ENCODE measurements around the gene ELL3. TPM values are rescaled to one million over a fixed set of nuclear protein-coding genes. Genes with fewer than 3 reads are reported as not detected.
"Not testable (repeated sequence)": the region's sequence is repeated elsewhere in the genome, so short reads cannot be mapped to it uniquely, and the experiment has no call there.

The ELL3 gene
- total RNA-seq, 1 donor from 2014 or later = 8.5 TPM

DNA sequence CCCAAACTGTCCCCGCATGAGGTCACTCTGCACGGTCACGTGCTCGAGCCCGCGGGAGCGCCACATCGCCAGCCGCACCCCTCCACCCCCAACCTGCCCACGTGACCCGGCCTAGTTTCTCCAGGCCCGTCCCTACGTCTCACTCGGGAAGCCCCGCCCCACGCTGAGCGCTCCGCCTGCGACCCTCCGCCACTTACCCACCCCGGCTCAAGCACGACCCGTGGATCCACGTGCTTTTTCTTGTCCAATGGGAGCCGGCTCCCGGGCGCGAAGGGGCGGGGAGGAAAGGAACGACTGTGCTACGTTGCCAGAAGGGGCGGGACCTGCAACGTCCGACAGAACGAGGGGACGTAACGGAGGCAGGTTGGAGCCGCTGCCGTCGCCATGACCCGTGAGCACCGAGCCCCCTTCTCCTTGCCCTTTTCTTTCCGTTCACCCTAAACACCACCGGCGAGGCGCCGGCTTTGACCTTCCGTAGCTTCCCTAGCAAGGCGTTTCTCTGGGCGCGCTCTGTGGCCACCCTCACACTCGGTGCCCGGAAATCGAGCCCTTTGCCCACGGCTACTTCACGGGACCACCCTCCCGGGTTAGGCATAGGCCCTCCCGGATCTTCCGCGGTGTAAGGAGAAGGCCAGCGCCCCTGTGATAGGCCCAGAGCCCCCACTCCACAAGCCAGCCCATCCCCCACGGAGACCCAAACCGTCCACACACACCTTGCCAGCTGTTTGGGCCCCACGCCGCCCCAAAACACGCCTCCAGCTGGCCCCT lies 15.4 kb upstream of the ELL3 start, which contains the start of gene SERF2:
SERF2 (plus strand) TSS at position 328 of the 768 bp plus-strand sequence; CDS start at position 385, 57 bp downstream.
- peak; percentile 100 for DNase-seq (ENCODE audit: low spot score)

DNA sequence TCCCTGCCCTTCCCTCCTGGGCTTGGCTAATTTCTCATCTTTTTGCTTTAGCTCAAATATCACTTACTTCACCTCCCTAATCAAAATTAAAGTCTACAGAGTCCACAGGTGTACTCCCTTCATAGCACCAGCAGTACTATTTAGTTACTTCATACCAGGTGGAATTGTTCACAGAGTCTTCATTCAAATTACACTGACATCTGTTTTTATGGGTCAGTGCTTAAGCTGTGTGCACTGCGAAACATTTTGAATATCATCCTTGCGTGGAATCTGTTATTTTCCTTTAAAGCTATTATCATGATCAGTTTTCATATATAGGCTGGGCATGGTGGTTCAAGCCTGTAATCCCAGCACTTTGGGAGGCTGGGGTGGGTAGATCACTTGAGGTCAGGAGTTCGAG lies 12.6 kb upstream of the ELL3 start:
- DNase-seq (ENCODE audit: low spot score) = no peak

DNA sequence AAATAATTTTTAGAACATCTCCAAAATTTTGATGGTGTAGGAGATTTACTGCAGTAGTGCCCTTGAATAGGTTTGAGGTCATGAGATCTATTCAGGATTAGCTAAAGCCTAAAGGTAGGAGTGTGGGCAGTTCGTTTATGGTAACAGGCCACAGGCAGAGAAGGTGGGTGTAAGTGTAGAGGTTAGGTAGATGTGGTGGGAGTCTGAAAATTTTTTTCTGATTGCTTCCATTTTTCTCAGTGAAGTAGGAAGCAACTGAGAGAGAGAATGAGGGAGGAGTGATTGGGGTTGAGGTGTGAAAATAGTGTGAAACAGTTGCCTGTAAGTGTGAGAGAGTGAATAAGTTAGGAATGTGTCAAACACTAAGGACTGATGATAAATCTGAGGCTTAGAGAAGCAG lies 2.2 kb upstream of the ELL3 start:
- DNase-seq (ENCODE audit: low spot score) = no peak

DNA sequence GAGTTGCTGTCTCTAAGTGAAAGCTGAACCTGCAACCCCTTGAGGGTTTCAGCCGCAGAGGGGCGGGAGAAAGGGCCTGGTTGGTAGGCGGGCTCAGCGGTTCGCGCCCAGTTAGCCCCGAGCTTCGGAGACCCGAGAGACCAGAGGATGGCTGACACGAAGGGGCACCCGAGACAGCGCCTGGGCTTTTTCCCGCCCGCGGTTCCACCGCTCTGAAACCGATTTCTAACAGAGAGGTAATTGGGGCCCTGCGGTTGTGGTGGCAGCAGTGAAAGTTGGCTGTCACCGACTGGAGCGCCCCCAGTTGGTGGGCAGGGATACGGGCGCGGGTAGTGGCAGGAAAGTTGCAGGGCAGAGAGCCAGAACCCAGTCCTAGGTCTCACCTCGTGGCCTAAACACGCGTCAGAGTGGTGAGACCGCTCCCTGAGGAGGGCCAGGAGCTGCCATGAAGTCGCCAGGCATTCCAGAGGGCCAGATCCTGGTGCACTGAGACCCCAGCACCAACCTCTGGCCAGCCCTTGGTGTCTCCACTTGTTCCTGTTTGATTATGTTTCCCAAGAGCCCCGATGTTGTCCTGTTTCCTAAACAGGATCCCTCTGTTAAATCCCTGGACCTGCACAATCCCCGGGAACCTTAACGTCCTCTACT lies 625 bp upstream of the ELL3 start:
- peak; percentile 78 for DNase-seq (ENCODE audit: low spot score)

DNA sequence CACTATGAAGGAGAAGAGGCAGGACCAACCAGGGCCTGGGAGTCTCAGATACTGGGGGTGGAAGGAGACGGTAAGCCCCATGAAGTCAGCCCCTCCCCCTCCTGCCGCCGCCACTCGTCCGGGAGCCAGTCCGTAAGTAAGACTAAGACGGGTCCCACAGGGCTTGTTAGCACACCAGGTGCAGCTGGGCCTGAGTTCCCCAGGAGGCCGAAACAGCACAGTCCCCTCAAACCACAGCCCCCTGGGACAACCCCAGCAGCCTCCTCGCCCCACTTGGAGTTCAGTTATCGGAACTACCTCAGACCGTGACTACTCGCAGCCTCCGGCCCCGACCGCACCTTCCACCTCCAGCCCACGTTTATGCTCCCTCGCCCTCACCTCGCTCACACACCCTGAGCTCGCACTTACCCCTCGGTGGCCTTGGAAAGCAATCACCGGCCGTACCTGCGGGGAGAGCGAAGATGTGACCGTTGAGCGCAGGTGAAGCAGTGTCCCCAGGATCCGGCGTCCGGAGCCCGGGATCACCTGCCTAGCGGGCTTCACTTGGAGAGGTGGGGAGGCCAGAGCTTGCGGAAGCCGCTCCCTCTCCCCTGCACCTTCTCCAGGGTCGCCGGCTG lies 557 bp downstream of the ELL3 start:
- DNase-seq (ENCODE audit: low spot score) = peak; percentile 27

DNA sequence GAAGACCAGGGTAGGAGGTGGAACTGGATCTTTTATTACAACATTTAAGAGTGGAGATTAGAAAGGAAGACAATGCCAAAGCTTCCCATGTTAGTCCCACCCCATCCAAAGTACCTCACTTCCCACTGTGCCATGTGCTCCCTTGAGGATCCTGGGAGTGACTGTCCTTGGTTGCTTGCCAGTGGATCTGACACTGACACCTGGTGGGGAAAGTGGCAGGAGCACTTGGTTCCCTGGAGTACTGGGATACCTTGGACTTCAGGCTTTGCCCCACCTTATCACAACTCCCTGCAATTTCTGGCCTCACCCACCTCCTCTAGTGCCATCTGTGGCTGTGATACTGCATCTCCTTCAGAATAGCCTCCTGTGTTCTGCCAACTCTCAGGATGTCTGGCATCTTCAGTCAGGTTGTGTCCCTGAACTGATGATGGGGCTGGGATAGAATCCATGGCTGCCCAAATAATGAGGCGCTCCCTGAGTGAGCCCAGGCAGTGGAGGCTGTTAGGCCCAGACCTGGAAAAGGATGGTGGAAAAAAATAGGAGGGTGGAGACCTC lies 1.3 kb downstream of the ELL3 start:
- peak; percentile 71 for DNase-seq (ENCODE audit: low spot score)

DNA sequence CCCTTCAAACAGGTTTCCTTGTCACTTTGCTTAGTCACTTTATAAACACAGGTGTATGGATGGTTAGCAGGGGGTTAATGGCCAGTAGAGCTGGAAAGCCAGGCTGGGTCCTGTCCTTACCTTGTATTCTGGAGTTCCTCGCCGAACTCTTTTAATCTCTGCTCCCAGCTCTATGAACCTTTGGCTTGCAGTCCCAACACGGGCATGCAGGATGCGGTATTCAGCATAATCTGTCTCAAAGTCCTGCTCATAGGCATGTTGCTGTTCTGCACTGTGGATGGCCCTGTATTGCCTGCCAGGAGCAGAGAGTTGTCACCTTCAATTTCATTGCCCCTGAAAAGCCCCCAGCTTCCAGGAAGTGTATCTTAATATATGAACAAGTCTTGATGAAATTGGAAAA lies 2.7 kb downstream of the ELL3 start:
- no peak for DNase-seq (ENCODE audit: low spot score)

DNA sequence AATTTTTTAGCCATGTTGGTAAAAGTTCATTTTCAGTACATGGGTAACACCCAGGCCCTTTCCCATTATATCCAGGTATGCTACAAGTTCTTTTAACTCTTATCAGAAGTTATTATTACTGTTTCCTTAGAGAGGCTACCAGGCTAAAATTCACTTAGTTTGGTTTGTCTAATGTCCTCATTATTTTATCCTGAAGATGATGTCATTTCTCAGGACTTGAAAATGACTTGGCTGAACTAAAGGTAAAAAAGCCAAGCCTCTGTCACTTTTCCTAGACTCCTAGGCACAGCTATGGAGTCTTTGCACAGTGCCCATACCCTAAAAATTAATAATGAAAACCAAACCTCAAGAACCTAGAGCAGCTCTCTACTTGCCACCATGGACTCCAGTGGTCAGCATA lies 4.1 kb downstream of the ELL3 start:
- DNase-seq (ENCODE audit: low spot score) = no peak

DNA sequence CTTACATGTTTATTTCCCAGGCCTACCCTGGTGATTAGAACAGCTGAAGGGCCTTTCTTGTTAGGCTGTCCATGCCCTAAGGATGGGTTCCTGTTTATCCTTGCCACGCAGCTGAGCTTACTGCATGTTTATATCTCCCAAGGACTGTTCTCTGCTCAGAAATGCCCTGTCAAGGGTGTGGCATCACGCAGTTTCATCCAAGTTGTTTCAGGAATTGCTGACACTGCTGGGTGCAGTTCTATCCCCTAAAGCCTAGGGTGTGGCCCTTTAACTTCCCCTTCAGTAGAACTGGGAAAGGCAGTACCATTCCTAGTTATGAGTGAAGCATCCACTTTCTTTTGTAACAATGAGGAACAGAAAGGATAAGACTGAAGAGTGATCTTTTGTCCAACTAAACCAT lies 5.0 kb downstream of the ELL3 start:
- no peak for DNase-seq (ENCODE audit: low spot score)

DNA sequence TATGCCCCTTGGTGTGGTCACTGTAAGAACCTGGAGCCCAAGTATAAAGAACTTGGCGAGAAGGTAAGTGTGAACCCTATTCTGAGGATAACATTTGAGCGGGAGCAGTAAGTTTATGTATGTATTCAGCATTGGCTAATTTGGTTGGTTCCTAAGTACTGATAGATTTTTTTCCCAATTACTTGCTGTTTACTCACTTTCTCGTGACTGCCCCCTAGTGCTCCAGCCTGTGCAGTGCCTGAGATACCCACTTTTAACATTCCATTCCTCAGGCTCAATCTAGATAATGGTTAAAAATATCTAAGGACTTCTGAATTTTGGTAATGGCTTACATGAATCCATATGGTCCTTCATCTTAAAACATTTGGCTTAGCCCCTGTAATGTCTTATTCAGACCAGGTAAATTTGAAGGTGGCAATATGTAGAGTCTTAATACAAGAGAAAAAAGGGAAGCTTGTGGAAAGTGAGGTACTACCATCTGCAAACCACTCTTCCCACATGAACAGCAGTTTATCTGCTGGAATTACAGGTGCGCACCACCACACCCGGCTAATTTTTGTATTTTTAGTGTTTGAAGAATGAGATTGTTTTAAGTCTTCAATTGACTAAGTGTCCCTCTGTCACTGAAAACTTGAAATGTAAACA lies 7.1 kb downstream of the ELL3 start:
- peak; percentile 52 for DNase-seq (ENCODE audit: low spot score)

DNA sequence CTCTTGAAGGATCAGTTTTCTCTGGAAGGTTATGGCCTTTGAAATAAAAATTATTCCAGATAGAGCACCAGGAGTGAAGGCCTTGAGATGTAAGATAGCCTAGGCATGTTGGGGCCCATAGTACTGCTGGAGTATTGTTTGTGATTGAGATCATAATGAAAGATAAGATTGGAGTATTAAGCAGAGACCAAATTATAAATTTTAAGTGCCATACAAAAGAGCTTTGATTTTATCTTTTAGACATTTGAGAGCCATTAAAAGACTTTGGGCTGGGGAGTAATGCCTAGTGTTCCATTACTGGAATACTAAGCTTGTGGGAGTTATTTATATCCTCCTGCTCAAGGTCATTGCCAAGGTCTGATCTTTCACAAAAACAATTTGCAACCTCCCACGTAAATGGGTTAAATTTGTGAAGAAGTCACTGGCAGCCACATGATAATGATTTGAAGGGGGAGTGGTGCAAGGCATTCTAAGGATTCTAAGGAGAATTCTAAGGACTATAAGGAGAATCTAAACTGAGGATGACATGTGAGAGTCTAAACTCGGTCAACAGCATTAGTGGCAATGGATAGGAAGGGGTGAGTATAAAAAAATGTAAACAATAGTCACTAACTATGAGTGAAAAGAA lies 12.8 kb downstream of the ELL3 start:
- no peak for DNase-seq (ENCODE audit: low spot score)

DNA sequence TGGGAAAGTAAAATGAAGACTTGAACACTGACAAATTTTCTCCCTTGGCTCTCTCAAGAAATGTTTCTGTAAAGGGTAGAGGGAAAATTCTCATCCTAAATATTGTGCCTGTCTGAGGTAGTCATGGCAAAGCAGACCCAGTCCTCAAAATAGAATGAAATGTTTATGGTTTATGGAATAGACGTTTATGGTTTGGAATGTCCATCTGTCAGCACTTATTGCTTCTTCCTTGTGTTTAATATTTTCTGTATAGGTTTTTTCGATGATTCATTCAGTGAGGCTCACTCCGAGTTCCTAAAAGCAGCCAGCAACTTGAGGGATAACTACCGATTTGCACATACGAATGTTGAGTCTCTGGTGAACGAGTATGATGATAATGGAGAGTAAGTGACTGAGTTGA lies 13.9 kb downstream of the ELL3 start:
- no peak for DNase-seq (ENCODE audit: low spot score)

DNA sequence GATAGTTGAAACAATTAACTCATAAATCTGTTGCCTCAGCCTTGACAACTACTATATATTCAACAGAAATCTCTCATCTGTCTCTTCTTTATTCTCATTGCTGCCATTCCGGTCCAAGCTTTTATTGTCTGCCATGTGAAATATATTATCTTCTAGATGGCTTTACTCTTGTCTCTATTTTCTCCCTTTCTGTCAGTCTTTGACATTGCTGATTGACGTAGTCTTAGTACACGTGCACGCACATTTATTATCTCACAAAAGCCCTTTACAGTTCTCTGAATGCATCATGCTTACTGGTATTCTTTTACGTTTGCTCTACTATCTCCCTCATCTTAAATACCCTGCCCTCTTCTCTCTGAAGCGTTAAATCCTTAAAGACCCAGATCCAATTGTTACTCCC lies 24.9 kb downstream of the ELL3 start:
- DNase-seq (ENCODE audit: low spot score) = no peak

DNA sequence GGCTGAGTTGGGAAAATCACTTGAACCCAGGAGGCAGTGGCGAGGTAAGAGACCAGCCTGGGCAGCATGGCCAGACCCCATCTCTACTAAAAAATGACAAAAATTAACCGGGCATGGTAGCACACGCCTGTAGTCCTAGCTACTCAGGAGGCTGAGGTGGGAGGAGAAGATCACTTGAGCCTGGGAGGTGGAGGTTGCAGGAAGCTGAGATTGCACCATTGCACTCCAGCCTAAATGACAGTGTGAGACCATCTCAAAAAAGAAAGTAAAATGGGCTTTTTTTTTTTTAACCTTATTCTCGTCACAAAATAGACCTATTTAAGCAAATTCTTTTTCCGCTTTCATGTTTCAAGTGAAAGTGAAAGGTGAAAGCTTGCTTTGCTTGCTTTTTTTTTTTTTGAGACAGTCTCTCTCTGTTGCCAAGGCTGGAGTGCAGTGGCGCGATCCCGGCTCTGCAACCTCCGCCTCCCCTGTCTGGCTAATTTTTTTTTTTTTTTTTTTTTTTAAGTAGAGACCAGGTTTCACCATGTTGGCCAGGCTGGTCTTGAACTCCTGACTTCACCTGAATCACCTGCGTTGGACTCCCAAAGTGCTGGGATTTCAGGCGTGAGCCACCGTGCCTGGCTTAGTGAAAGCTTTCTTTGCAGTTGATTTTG lies 26.9 kb downstream of the ELL3 start:
- no peak for DNase-seq (ENCODE audit: low spot score)

DNA sequence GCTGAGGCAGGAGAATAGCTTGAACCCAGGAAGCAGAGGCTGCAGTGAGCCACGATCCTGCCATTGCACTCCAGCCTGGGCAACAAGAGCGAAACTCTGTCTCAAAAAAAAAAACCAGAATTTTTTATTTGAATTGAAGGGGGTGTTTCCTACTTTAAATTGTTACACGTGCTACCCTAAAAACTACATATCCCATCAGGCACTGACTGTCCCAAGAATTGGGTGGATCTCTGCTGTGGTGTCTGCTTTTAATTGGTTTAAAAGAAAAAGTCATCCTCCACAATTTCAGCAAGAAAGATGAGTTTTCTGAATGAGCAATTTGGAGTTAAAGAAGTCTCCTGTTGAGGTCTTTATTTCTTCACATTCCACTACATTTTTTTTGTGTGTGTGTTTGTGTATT lies 28.4 kb downstream of the ELL3 start:
- no peak for DNase-seq (ENCODE audit: low spot score)

DNA sequence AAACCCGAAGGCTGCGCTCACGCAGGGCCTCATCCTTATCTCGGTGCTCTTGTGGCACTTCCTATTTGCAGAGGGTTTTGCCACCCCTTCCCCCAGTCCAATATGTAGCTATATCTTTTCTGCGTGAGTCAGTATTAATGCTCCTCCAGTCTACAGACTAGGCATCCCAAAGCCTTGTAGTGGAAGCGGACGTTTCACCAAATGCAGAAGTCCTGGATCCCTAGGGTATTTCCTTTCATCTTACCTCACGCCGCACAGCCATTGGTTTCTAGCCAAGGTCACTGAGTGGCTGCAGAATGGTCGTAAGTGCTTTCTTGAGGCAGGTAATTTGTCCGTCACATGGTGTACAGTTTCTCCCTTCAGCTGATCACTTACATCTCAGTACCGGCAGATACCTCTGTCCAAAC lies 29.9 kb downstream of the ELL3 start:
- peak; percentile 13 for DNase-seq (ENCODE audit: low spot score)

DNA sequence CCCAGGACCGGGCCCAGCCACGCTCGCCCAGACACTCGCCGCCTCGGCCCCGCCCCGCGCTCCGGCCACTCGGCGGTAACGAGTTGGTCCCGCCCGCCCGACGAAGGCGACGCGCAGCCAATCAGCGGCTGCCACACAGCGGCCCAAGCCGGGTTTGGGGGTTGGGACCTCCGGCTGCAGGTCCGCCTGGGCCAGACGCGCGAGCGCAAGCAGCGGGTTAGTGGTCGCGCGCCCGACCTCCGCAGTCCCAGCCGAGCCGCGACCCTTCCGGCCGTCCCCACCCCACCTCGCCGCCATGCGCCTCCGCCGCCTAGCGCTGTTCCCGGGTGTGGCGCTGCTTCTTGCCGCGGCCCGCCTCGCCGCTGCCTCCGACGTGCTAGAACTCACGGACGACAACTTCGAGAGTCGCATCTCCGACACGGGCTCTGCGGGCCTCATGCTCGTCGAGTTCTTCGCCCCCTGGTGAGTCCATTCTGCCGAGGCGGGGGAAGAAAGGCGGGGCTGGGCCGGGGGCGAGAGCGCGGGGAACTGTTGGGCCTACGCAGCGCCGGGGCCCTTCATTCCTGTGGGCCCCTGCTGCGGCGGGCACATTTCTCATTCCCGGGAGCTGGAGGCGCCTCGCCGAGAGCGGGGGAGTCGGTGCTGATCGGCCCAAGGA lies 30.4 kb downstream of the ELL3 start, which contains the start of gene PDIA3:
PDIA3 (plus strand) TSS at position 194 of the 658 bp plus-strand sequence; CDS start at position 296, 102 bp downstream.
- DNase-seq (ENCODE audit: low spot score) = peak; percentile 92

DNA sequence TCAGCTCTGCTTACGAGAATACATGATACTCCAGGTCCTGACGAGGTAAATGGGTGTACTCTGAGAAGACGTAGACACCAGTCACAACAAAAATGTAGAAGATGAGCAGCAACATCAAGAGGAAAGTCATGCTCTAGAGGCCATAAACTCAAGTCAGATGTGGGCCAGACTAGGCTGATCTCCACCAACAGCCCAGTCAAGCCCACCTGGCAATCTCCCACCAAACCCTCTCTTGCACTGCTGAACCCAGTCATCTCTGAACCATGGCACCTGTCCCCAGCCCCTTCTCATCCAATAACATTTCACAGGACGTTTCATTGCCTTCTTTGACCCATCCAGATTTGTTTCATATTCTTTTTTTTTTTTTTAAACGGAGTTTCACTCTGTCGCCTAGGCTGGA lies 41.4 kb downstream of the ELL3 start:
- no peak for DNase-seq (ENCODE audit: low spot score)

DNA sequence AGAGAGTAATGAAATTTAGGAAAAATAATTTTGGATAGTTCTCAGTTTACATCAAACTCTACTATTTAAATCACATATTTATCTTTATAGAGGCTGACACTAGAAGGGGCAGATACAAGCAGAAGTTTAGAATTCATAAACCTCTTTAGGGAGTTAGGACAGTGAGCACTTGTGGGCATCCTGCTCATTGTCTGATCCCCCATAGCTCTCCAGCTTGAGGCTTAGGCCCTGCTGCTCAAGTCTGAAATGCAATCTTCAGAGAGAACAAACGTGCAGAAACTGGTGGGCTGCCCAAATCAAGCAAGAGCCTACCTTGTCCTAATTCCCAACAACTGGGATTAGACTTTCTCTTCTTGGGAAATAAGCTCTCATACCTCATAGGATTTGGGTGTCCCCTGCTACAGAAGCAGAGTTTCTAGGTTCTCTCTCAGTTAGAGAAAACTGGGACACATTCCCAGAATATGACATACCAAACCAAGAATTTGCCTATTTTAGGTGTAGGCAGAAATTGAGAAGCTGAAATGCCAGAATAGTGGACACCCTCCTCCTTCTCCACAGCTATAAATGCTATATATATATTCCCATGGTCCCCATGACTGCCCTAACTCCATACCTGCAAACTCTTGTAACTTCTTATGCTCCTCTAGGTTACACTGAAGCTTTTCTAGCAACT lies 48.6 kb downstream of the ELL3 start:
- not testable (repeated sequence) for DNase-seq (ENCODE audit: low spot score)

DNA sequence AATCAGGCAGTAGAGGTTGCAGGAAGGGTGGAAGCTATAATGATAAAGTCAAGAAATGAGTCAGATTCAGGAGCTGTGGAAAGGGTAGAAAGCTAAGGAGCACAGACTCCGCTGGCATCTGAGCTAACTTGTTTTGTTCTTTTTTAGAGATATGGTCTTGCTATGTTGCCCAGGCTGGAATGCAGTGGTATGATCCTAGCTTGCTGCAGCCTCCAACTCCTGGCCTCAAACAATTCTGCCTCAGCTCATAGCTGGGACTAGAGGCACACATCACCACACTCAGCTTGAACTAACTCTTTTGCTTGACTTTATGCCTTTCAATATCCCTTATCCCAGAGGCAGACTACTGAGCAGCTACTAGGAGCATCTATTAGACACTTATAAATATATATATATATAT lies 50.5 kb downstream of the ELL3 start:
- DNase-seq (ENCODE audit: low spot score) = not testable (repeated sequence)
